B cell (primary cell): ENCODE data around the gene FHIT. TPM values are rescaled to one million over a fixed set of nuclear protein-coding genes. Genes with fewer than 3 reads are reported as not detected.

Experiments
- ATAC-seq: fragments of 200-7000 bp; cut with Tn5 transposase; one replicate; pipeline ENCODE4 v1.10.0; 2021; ENCODE audit warnings: low read depth, mild to moderate bottlenecking, moderate number of reproducible peaks, moderate library complexity
- CTCF ChIA-PET: fragments of 350-600 bp; sonication (Branson Sonifier 250); formaldehyde crosslinking; loops from one replicate; lab custom pipeline; 2021; ENCODE audit warnings: antibody characterized with exemption, inconsistent platforms; lab: Charles Lee
- POLR2A ChIA-PET: fragments of 350-600 bp; sonication (Branson Sonifier 250); formaldehyde crosslinking; loops from one replicate; lab custom pipeline; 2021; ENCODE audit warnings: antibody characterized with exemption; lab: Charles Lee
- DNase-seq: peaks from one replicate; pipeline ENCODE4 v3.0.0; 2013
- H2AFZ ChIP-seq: 2 replicates; pipeline ENCODE4 v1.6.1; 2012; ENCODE audit warnings: mild to moderate bottlenecking, low read depth, low read length; ENCODE audit not compliant: insufficient read depth, poor library complexity, severe bottlenecking
- H3K27ac ChIP-seq, 2 donors: 1 replicate in 1 of 2; 2 replicates in 1 of 2; pipeline ENCODE4 v1.5.1; 2012 to 2013; ENCODE audit warnings: low read length in 2 of 2, mild to moderate bottlenecking in 2 of 2, moderate library complexity in 1 of 2
- H3K27me3 ChIP-seq, 4 experiments: fragments of 200-600 bp in 1 of 4; sonication (generic) in 1 of 4; replicated peaks in 1 of 4; 1 replicate in 2 of 4; 2 replicates in 2 of 4; pipeline versions ENCODE4 v1.6.1 to v1.7.0; 2013 to 2016; ENCODE audit warnings: low read length in 3 of 4, mild to moderate bottlenecking in 2 of 4, mixed read lengths in 1 of 4, moderate library complexity in 1 of 4; ENCODE audit not compliant: insufficient read depth in 4 of 4, control insufficient read depth in 3 of 4; ENCODE audit errors: control extremely low read depth in 1 of 4
- H3K36me3 ChIP-seq, 2 experiments: replicated peaks in 1 of 2; 1 replicate in 1 of 2; 2 replicates in 1 of 2; pipeline versions ENCODE4 v1.6.1 to v1.7.1; 2013; ENCODE audit warnings: low read length in 1 of 2; ENCODE audit not compliant: insufficient read depth in 2 of 2, control insufficient read depth in 1 of 2; ENCODE audit errors: control extremely low read depth in 1 of 2, extremely low read depth in 1 of 2
- H3K4me1 ChIP-seq, 2 donors: fragments of 200-600 bp in 1 of 2; sonication (generic) in 1 of 2; 1 replicate in 1 of 2; 2 replicates in 1 of 2; pipeline versions ENCODE4 v1.5.1 to v1.6.1; 2013 to 2017; ENCODE audit warnings: low read length in 2 of 2; ENCODE audit not compliant: control insufficient read depth in 2 of 2, insufficient read depth in 2 of 2
- H3K4me2 ChIP-seq: replicated peaks from 2 replicates; pipeline ENCODE3; 2012; ENCODE audit warnings: mild to moderate bottlenecking, low read depth, low read length; ENCODE audit not compliant: poor library complexity, severe bottlenecking
- H3K4me3 ChIP-seq, 5 experiments: fragments of 200-600 bp in 1 of 5; sonication (generic) in 1 of 5; 1 replicate in 3 of 5; 2 replicates in 2 of 5; pipeline versions ENCODE4 v1.5.1 to v1.7.0; 2011 to 2016; ENCODE audit warnings: low read length in 4 of 5, mild to moderate bottlenecking in 4 of 5, low read depth in 2 of 5, control low read depth in 1 of 5, moderate library complexity in 1 of 5; ENCODE audit not compliant: insufficient read depth in 1 of 5; ENCODE audit errors: control extremely low read depth in 1 of 5, extremely low read depth in 1 of 5
- H3K79me2 ChIP-seq: fragments of 200-600 bp; sonication (generic); one replicate; pipeline ENCODE4 v1.6.0; 2016; ENCODE audit warnings: low read length; ENCODE audit not compliant: control insufficient read depth, insufficient read depth
- H3K9ac ChIP-seq: fragments of 200-600 bp; sonication (generic); 2 replicates; pipeline ENCODE4 v1.6.1; 2017; ENCODE audit warnings: mild to moderate bottlenecking, low read length, moderate library complexity
- H3K9me3 ChIP-seq, 3 donors: one replicate each; pipeline versions ENCODE4 v1.6.1 to v1.7.1; 2013; ENCODE audit warnings: low read length in 2 of 3; ENCODE audit not compliant: control insufficient read depth in 2 of 3, insufficient read depth in 1 of 3; ENCODE audit errors: control extremely low read depth in 1 of 3
- H4K20me1 ChIP-seq: 2 replicates; pipeline ENCODE4 v1.6.0; 2012; ENCODE audit warnings: mild to moderate bottlenecking, low read length; ENCODE audit not compliant: insufficient read depth, control insufficient read depth, poor library complexity, severe bottlenecking
- H3K27ac Mint-ChIP-seq: one replicate; pipeline ENCODE4 v1.8.0; 2021; ENCODE audit warnings: mixed read lengths
- H3K27me3 Mint-ChIP-seq: one replicate; pipeline ENCODE4 v1.8.0; 2021; ENCODE audit warnings: mixed read lengths
- H3K4me1 Mint-ChIP-seq: one replicate; pipeline ENCODE4 v1.8.0; 2021; ENCODE audit warnings: mixed read lengths
- H3K4me3 Mint-ChIP-seq: one replicate; pipeline ENCODE4 v1.8.0; 2021; ENCODE audit warnings: mixed read lengths
- H3K9me3 Mint-ChIP-seq: one replicate; pipeline ENCODE4 v1.8.0; 2022; ENCODE audit warnings: mixed read lengths; ENCODE audit not compliant: insufficient read depth
- CTCF ChIP-seq: fragments of 200-600 bp; IDR thresholded peaks from one replicate; pipeline ENCODE4 v1.8.0; 2022; ENCODE audit warnings: antibody characterized with exemption, mild to moderate bottlenecking
- EZH2 ChIP-seq: IDR thresholded peaks from 2 replicates; pipeline ENCODE4 v1.6.1; 2012; ENCODE audit warnings: borderline replicate concordance, low read depth, mild to moderate bottlenecking, moderate library complexity, low read length; ENCODE audit not compliant: insufficient read depth, poor library complexity, severe bottlenecking
- WGBS: methylation state at CpG from one replicate; pipeline ENCODE4 v1.1.5; 2013; ENCODE audit warnings: missing lambda C conversion rate; ENCODE audit not compliant: insufficient coverage; 5-methylcytosine and 5-hydroxymethylcytosine counted together
- intact Hi-C: fragments of 100-400 bp; cut with micrococcal nuclease; formaldehyde crosslinking; loops from one replicate; pipeline ENCODE4 v1.10.0; 2022
- polyA plus RNA-seq: library from polyadenylated mRNA; depleted of rRNA; stranded (reverse); fragments of >200 nt; gene quantifications from 2 replicates; pipeline ENCODE4 v1.2.3, GENCODE V29; 2012
- total RNA-seq, 2 donors: library from RNA; stranded (reverse); fragments of 120-200 nt in 1 of 2; gene quantifications; 1 replicate in 1 of 2; 2 replicates in 1 of 2; pipeline versions ENCODE4 v1.2.3 to v1.2.4, GENCODE V29; 2013 to 2022

FHIT gene
- total and polyA plus RNA-seq, 2 donors (not counting 1 experiment from before 2014, with no cell fraction given): 1.7 to 7.8 TPM

GRCh38 chr3:60013241-60013640, 1238.0 kb downstream of the FHIT start:
- ATAC-seq: no peak
- Histone ChIP-seq H3K27me3 (no peaks in the 10 kb centered on the region), H3K79me2 (no peaks in the 10 kb centered on the region), H3K4me3 (no peak overlapping the region), H2AFZ (no peak overlapping the region), H4K20me1 (no peaks in the 10 kb centered on the region), H3K36me3 (no peaks in the 10 kb centered on the region), H3K4me2 (no peak overlapping the region), H3K4me1 (peaks cover 30 to 35% of the 10 kb centered on the region in 2 donors), H3K9me3 (no peaks in the 10 kb centered on the region), H3K27ac (no peak overlapping the region), H3K9ac (no peak overlapping the region)
- H3K27ac Mint-ChIP-seq: no peak overlapping the region
- H3K4me3 Mint-ChIP-seq: no peak overlapping the region
- POLR2A ChIA-PET: no interaction called here
- DNase-seq: no peak
- intact Hi-C loops: no loop called here
- H3K9me3 Mint-ChIP-seq: no peaks in the 10 kb centered on the region
- WGBS: 88% methylated on average over 1 of the region's 1 CpG
- peaks cover 29% of the 10 kb centered on the region for H3K4me1 Mint-ChIP-seq
- CTCF ChIA-PET: no interaction called here
- TF ChIP-seq CTCF (no peak), EZH2 (no peak)
- no peaks in the 10 kb centered on the region for H3K27me3 Mint-ChIP-seq

GRCh38 chr3:60011218-60011617, 1240.0 kb downstream of the FHIT start:
- Histone ChIP-seq H3K36me3 (no peaks in the 10 kb centered on the region), H2AFZ (peak overlapping the region; percentile 71), H3K27me3 (no peaks in the 10 kb centered on the region), H3K4me1 (peaks cover 18 to 23% of the 10 kb centered on the region in 2 donors), H3K4me3 (peak overlapping the region in 4 of 5 experiments; percentile 27 to 59 (median 38)), H4K20me1 (no peaks in the 10 kb centered on the region), H3K27ac (peak overlapping the region; percentile 43 to 81), H3K9me3 (no peaks in the 10 kb centered on the region), H3K79me2 (no peaks in the 10 kb centered on the region), H3K4me2 (peak overlapping the region; percentile 67), H3K9ac (peak overlapping the region; percentile 54)
- ATAC-seq (no peak), DNase-seq (no peak)
- H3K27ac Mint-ChIP-seq: peak overlapping the region; percentile 76
- CTCF ChIA-PET: no interaction called here
- H3K27me3 Mint-ChIP-seq: no peaks in the 10 kb centered on the region
- no peaks in the 10 kb centered on the region for H3K9me3 Mint-ChIP-seq
- intact Hi-C loops: no loop called here
- WGBS: 20% methylated on average over 1 of the region's 9 CpGs
- peaks cover 22% of the 10 kb centered on the region for H3K4me1 Mint-ChIP-seq
- TF ChIP-seq EZH2 (no peak), CTCF (no peak)
- peak overlapping the region; percentile 78 for H3K4me3 Mint-ChIP-seq
- POLR2A ChIA-PET: no interaction called here
